HEK293 (cell line): ENCODE results near the gene SPRED3.
A peak's percentile ranks its signal among the peaks of the same experiment; 100 is the strongest.

Source experiments
- EGR2 ChIP-seq: fragments of 450-650 bp; formaldehyde crosslinking; IDR thresholded peaks from 2 replicates; pipeline ENCODE4 v1.5.1; 2016; ENCODE audit warnings: low read depth, missing biosample characterization, missing genetic modification characterization
- GLIS2 ChIP-seq: fragments of 450-650 bp; formaldehyde crosslinking; IDR thresholded peaks from 2 replicates; pipeline ENCODE4 v1.5.1; 2016; ENCODE audit warnings: missing biosample characterization, missing genetic modification characterization
- KLF1 ChIP-seq: fragments of 450-650 bp; formaldehyde crosslinking; IDR thresholded peaks from 2 replicates; pipeline ENCODE4 v1.5.1; 2016; ENCODE audit warnings: missing biosample characterization, missing genetic modification characterization
- KLF16 ChIP-seq: fragments of 450-650 bp; formaldehyde crosslinking; IDR thresholded peaks from 2 replicates; pipeline ENCODE4 v1.5.1; 2017; ENCODE audit warnings: missing biosample characterization, missing genetic modification characterization
- KLF9 ChIP-seq: fragments of 450-650 bp; formaldehyde crosslinking; IDR thresholded peaks from 2 replicates; pipeline ENCODE4 v1.5.1; 2016; ENCODE audit warnings: missing biosample characterization, missing genetic modification characterization, low read depth
- PRDM10 ChIP-seq: fragments of 450-650 bp; formaldehyde crosslinking; IDR thresholded peaks from 2 replicates; pipeline ENCODE4 v1.5.1; 2016; ENCODE audit warnings: missing biosample characterization, missing genetic modification characterization
- SP2 ChIP-seq: fragments of 450-650 bp; formaldehyde crosslinking; IDR thresholded peaks from 2 replicates; pipeline ENCODE4 v1.5.1; 2016; ENCODE audit warnings: missing biosample characterization, missing genetic modification characterization
- ZFP3 ChIP-seq: fragments of 450-650 bp; formaldehyde crosslinking; IDR thresholded peaks from 2 replicates; pipeline ENCODE4 v1.5.1; 2016; ENCODE audit warnings: low read depth, missing biosample characterization, missing genetic modification characterization
- ZNF140 ChIP-seq: fragments of 450-650 bp; formaldehyde crosslinking; IDR thresholded peaks from 2 replicates; pipeline ENCODE4 v1.5.1; 2016; ENCODE audit warnings: missing biosample characterization, missing genetic modification characterization
- ZNF214 ChIP-seq: fragments of 450-650 bp; formaldehyde crosslinking; IDR thresholded peaks from 2 replicates; pipeline ENCODE4 v1.5.1; 2017; ENCODE audit warnings: missing biosample characterization, mild to moderate bottlenecking, missing genetic modification characterization, borderline replicate concordance
- ZNF221 ChIP-seq: fragments of 450-650 bp; formaldehyde crosslinking; IDR thresholded peaks from 2 replicates; pipeline ENCODE4 v1.5.1; 2017; ENCODE audit warnings: missing biosample characterization, missing genetic modification characterization, borderline replicate concordance
- ZNF24 ChIP-seq: fragments of 450-650 bp; formaldehyde crosslinking; IDR thresholded peaks from 2 replicates; pipeline ENCODE4 v1.5.1; 2016; ENCODE audit warnings: missing biosample characterization, missing genetic modification characterization
- ZNF341 ChIP-seq: fragments of 450-650 bp; formaldehyde crosslinking; IDR thresholded peaks from 2 replicates; pipeline ENCODE4; 2016; ENCODE audit warnings: low read depth, missing biosample characterization, missing genetic modification characterization
- ZNF561 ChIP-seq: fragments of 450-650 bp; IDR thresholded peaks from 2 replicates; pipeline ENCODE4 v1.5.1; 2018; ENCODE audit warnings: missing biosample characterization, missing genetic modification characterization, borderline replicate concordance
- ZNF623 ChIP-seq: fragments of 450-650 bp; formaldehyde crosslinking; IDR thresholded peaks from 2 replicates; pipeline ENCODE4 v1.5.1; 2016; ENCODE audit warnings: missing biosample characterization, missing genetic modification characterization
- ZNF629 ChIP-seq: fragments of 450-650 bp; formaldehyde crosslinking; IDR thresholded peaks from 2 replicates; pipeline ENCODE4 v1.5.1; 2017; ENCODE audit warnings: missing biosample characterization, missing genetic modification characterization
- ZNF768 ChIP-seq: fragments of 450-650 bp; formaldehyde crosslinking; IDR thresholded peaks from 2 replicates; pipeline ENCODE4 v1.5.1; 2018; ENCODE audit warnings: missing biosample characterization, mild to moderate bottlenecking, missing genetic modification characterization
- ZNF792 ChIP-seq: fragments of 450-650 bp; formaldehyde crosslinking; IDR thresholded peaks from 2 replicates; pipeline ENCODE4 v1.5.1; 2016; ENCODE audit warnings: missing biosample characterization, missing genetic modification characterization
- ZSCAN5A ChIP-seq: fragments of 450-650 bp; formaldehyde crosslinking; IDR thresholded peaks from 2 replicates; pipeline ENCODE4 v1.5.1; 2016; ENCODE audit warnings: missing biosample characterization, missing genetic modification characterization
- TF ChIP-seq, protein P1 (sequence below): fragments of 450-650 bp; formaldehyde crosslinking; IDR thresholded peaks from 2 replicates; pipeline ENCODE4 v1.5.1; 2016; ENCODE audit warnings: missing biosample characterization, missing genetic modification characterization
- TF ChIP-seq, protein P2 (sequence below): IDR thresholded peaks from 2 replicates; pipeline ENCODE4 v1.6.1; 2011; ENCODE audit warnings: mild to moderate bottlenecking, low read depth, low read length, borderline replicate concordance

The SPRED3 gene

GRCh38 chr19:38387550-38388348, 748 bp upstream of the SPRED3 start, which contains the start of gene GGN (continued):
- TF ChIP-seq KLF9 (tag by site-specific recombination) (peak; percentile 97), ZNF341 (tag by site-specific recombination) (peak; percentile 43; the same call in 1 of the 2 replicates), ZNF792 (tag by site-specific recombination) (no peak; the same call in 1 of the 2 replicates), ZNF768 (tag by site-specific recombination) (no peak), ZNF623 (tag by site-specific recombination) (no peak), ZNF629 (tag by site-specific recombination) (0 out of 2 replicates have a peak, but pooled peaks have one; percentile 8), ZNF24 (tag by site-specific recombination) (no peak; the same call in 1 of the 2 replicates), PRDM10 (tag by site-specific recombination) (peak; percentile 89), EGR2 (peak; percentile 66), ZNF214 (tag by site-specific recombination) (no peak), ZNF561 (peak; percentile 61; the same call in 1 of the 2 replicates), ZSCAN5A (tag by site-specific recombination) (no peak), GLIS2 (tag by site-specific recombination) (peak; percentile 85), SP2 (peak; percentile 96), KLF16 (tag by site-specific recombination) (peak; percentile 97), ZFP3 (tag by site-specific recombination) (no peak), ZNF140 (tag by site-specific recombination) (no peak), ZNF221 (no peak), KLF1 (tag by site-specific recombination) (peak; percentile 86)
- TF ChIP-seq, protein P1, sequence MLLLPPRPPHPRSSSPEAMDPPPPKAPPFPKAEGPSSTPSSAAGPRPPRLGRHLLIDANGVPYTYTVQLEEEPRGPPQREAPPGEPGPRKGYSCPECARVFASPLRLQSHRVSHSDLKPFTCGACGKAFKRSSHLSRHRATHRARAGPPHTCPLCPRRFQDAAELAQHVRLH (tag by site-specific recombination): peak; percentile 49; the same call in 1 of the 2 replicates
- TF ChIP-seq, protein P2, sequence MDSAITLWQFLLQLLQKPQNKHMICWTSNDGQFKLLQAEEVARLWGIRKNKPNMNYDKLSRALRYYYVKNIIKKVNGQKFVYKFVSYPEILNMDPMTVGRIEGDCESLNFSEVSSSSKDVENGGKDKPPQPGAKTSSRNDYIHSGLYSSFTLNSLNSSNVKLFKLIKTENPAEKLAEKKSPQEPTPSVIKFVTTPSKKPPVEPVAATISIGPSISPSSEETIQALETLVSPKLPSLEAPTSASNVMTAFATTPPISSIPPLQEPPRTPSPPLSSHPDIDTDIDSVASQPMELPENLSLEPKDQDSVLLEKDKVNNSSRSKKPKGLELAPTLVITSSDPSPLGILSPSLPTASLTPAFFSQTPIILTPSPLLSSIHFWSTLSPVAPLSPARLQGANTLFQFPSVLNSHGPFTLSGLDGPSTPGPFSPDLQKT: no peak
